ENCODE data around the gene STK40.

Gene STK40

GRCh38 chr1:36343651-36344394 is 41.9 kb downstream of the STK40 start:
- no peak for DNase-seq (ENCODE audit: low read depth)

- DNase-seq (ENCODE audit: low read depth): peak; percentile 49
These were observed 43.1 kb downstream of the STK40 start for GRCh38 chr1:36342426-36343185.

- no peak for DNase-seq (ENCODE audit: low read depth)
These were observed 44.0 kb downstream of the STK40 start for GRCh38 chr1:36341626-36342320.

- DNase-seq (ENCODE audit: low read depth): no peak
These were observed 46.1 kb downstream of the STK40 start for GRCh38 chr1:36339615-36340014.

- DNase-seq (ENCODE audit: low read depth): no peak
These were observed 46.5 kb downstream of the STK40 start for GRCh38 chr1:36339215-36339614.

GRCh38 chr1:36337830-36338229 is 47.9 kb downstream of the STK40 start:
- no peak for DNase-seq (ENCODE audit: low read depth)

GRCh38 chr1:36330940-36331339 is 54.8 kb downstream of the STK40 start:
- DNase-seq (ENCODE audit: low read depth): no peak

- no peak for DNase-seq (ENCODE audit: low read depth)
These were observed 55.9 kb downstream of the STK40 start for GRCh38 chr1:36329817-36330216.

GRCh38 chr1:36328713-36329112 is 57.0 kb downstream of the STK40 start:
- no peak for DNase-seq (ENCODE audit: low read depth)

- no peak for DNase-seq (ENCODE audit: low read depth)
These were observed 57.6 kb downstream of the STK40 start for GRCh38 chr1:36328088-36328480.

GRCh38 chr1:36327421-36328087 is 58.2 kb downstream of the STK40 start:
- no peak for DNase-seq (ENCODE audit: low read depth)

- no peak for DNase-seq (ENCODE audit: low read depth)
These were observed 59.2 kb downstream of the STK40 start for GRCh38 chr1:36326499-36326898.

- no peak for DNase-seq (ENCODE audit: low read depth)
These were observed 61.4 kb downstream of the STK40 start for GRCh38 chr1:36324353-36324703.

GRCh38 chr1:36323636-36324352 is 61.9 kb downstream of the STK40 start, which contains the start of gene EVA1B:
EVA1B (minus strand) TSS chr1:36323645; CDS start chr1:36323037, 608 bp downstream.
- DNase-seq (ENCODE audit: low read depth): peak; percentile 44

GRCh38 chr1:36322786-36323635 is 62.7 kb downstream of the STK40 start:
- no peak for DNase-seq (ENCODE audit: low read depth)

GRCh38 chr1:36322041-36322785 is 63.5 kb downstream of the STK40 start:
- DNase-seq (ENCODE audit: low read depth): no peak

- DNase-seq (ENCODE audit: low read depth): no peak
These were observed 64.4 kb downstream of the STK40 start for GRCh38 chr1:36321119-36321951.

GRCh38 chr1:36320767-36321118 is 65.0 kb downstream of the STK40 start:
- no peak for DNase-seq (ENCODE audit: low read depth)

GRCh38 chr1:36320291-36320761 is 65.4 kb downstream of the STK40 start:
- DNase-seq (ENCODE audit: low read depth): no peak

Data from activated T-helper 1 cell treated with Interleukin-2 at 50 U/mL for 16 hours (primary cell).